Mucosa of gallbladder (tissue), 1 donor: Measurements from ENCODE around the gene FGF8. TPM values are rescaled to one million over a fixed set of nuclear protein-coding genes. Genes with fewer than 3 reads are reported as not detected.
A peak's percentile ranks its signal among the peaks of the same experiment; 100 is the strongest.
"Not testable (repeated sequence)": the region's sequence is repeated elsewhere in the genome, so short reads cannot be mapped to it uniquely, and the experiment has no call there.

Source experiments
- DNase-seq: peaks from one replicate; pipeline ENCODE4 v3.0.0-alpha.2; 2020; ENCODE audit warnings: low spot score
- total RNA-seq: library from RNA; stranded (reverse); gene quantifications from one replicate; pipeline ENCODE4 v1.2.1, GENCODE V29; 2021
- donor health status: DM: no; HTN: no; CAD: no.

Gene FGF8
- total RNA-seq = not detected

GRCh38 chr10:101775273-101776160, at the start of gene FGF8:
TSS of gene FGF8 (minus strand) at chr10:101776114. CDS start at chr10:101775900, 214 bp downstream.
- no peak for DNase-seq

- DNase-seq = no peak
Measured at GRCh38 chr10:101824736-101825135, 48.8 kb upstream of the FGF8 start.

GRCh38 chr10:101818872-101819633, 43.1 kb upstream of the FGF8 start:
- DNase-seq = peak; percentile 28

- peak; percentile 98 for DNase-seq
Measured at GRCh38 chr10:101818119-101818871, 42.4 kb upstream of the FGF8 start, which contains the start of gene OGA. TSS of gene OGA (minus strand) at chr10:101818444. CDS start at chr10:101818022, 422 bp downstream.

GRCh38 chr10:101817337-101818118, 41.6 kb upstream of the FGF8 start:
- DNase-seq = peak; percentile 86

- DNase-seq = no peak
Measured at GRCh38 chr10:101816913-101817336, 41.0 kb upstream of the FGF8 start.

- no peak for DNase-seq
Measured at GRCh38 chr10:101816376-101816775, 40.5 kb upstream of the FGF8 start.

GRCh38 chr10:101814466-101815071, 38.7 kb upstream of the FGF8 start:
- no peak for DNase-seq

GRCh38 chr10:101812606-101813005, 36.7 kb upstream of the FGF8 start:
- DNase-seq = no peak

GRCh38 chr10:101807158-101807557, 31.2 kb upstream of the FGF8 start:
- DNase-seq = no peak

GRCh38 chr10:101803511-101803910, 27.6 kb upstream of the FGF8 start:
- no peak for DNase-seq

- DNase-seq = no peak
Measured at GRCh38 chr10:101797403-101798059, 21.6 kb upstream of the FGF8 start.

- DNase-seq = no peak
Measured at GRCh38 chr10:101793526-101793925, 17.6 kb upstream of the FGF8 start.

GRCh38 chr10:101789686-101790085, 13.8 kb upstream of the FGF8 start:
- no peak for DNase-seq

- DNase-seq = not testable (repeated sequence)
Measured at GRCh38 chr10:101789231-101789630, 13.3 kb upstream of the FGF8 start.

- DNase-seq = no peak
Measured at GRCh38 chr10:101785801-101786200, 9.9 kb upstream of the FGF8 start.

- no peak for DNase-seq
Measured at GRCh38 chr10:101784558-101784957, 8.6 kb upstream of the FGF8 start.

GRCh38 chr10:101783736-101784118, 7.8 kb upstream of the FGF8 start:
- DNase-seq = no peak

- DNase-seq = peak; percentile 83
Measured at GRCh38 chr10:101782811-101783735, 7.2 kb upstream of the FGF8 start, which contains the start of gene NPM3. TSS of gene NPM3 (minus strand) at chr10:101783446. CDS start at chr10:101783390, 56 bp downstream.
